Cerebellar cortex (tissue), 1 donor: ENCODE data around the gene SLCO2A1.
"Not testable (repeated sequence)": the region's sequence is repeated elsewhere in the genome, so short reads cannot be mapped to it uniquely, and the experiment has no call there.

ENCODE experiments used
- DNase-seq: peaks from one replicate; pipeline ENCODE4 v3.0.0-alpha.2; 2015; ENCODE audit warnings: low spot score

SLCO2A1 gene

GRCh38 chr3:134029734-134030378 is at the start of gene SLCO2A1:
TSS of gene SLCO2A1 (minus strand) at chr3:134029925. CDS start at chr3:134029802, 123 bp downstream.
- no peak for DNase-seq

- no peak for DNase-seq
These were observed 49.4 kb upstream of the SLCO2A1 start for GRCh38 chr3:134079111-134079547.

- DNase-seq, result no peak
These were observed 48.6 kb upstream of the SLCO2A1 start for GRCh38 chr3:134078169-134078831.

- DNase-seq, result no peak
These were observed 48.0 kb upstream of the SLCO2A1 start for GRCh38 chr3:134077649-134078161.

- DNase-seq, result no peak
These were observed 47.1 kb upstream of the SLCO2A1 start for GRCh38 chr3:134076851-134077250.

GRCh38 chr3:134075846-134076245 is 46.1 kb upstream of the SLCO2A1 start:
- no peak for DNase-seq

- DNase-seq, result no peak
These were observed 45.8 kb upstream of the SLCO2A1 start for GRCh38 chr3:134075568-134075825.

- DNase-seq, result no peak
These were observed 45.3 kb upstream of the SLCO2A1 start for GRCh38 chr3:134074790-134075567.

- no peak for DNase-seq
These were observed 44.5 kb upstream of the SLCO2A1 start for GRCh38 chr3:134074001-134074789.

GRCh38 chr3:134073583-134073945 is 43.8 kb upstream of the SLCO2A1 start:
- no peak for DNase-seq

- DNase-seq, result no peak
These were observed 43.3 kb upstream of the SLCO2A1 start for GRCh38 chr3:134072881-134073582.

- not testable (repeated sequence) for DNase-seq
These were observed 40.6 kb upstream of the SLCO2A1 start for GRCh38 chr3:134070281-134070680.

- no peak for DNase-seq
These were observed 38.7 kb upstream of the SLCO2A1 start for GRCh38 chr3:134068429-134068828.

GRCh38 chr3:134067531-134068161 is 37.9 kb upstream of the SLCO2A1 start:
- DNase-seq, result no peak

- no peak for DNase-seq
These were observed 37.2 kb upstream of the SLCO2A1 start for GRCh38 chr3:134066651-134067530.

GRCh38 chr3:134066158-134066541 is 36.4 kb upstream of the SLCO2A1 start:
- DNase-seq, result no peak

GRCh38 chr3:134065252-134066157 is 35.8 kb upstream of the SLCO2A1 start:
- DNase-seq, result no peak

GRCh38 chr3:134064081-134064480 is 34.4 kb upstream of the SLCO2A1 start:
- no peak for DNase-seq

GRCh38 chr3:134061401-134061800 is 31.7 kb upstream of the SLCO2A1 start:
- no peak for DNase-seq
